Astrocyte (in vitro differentiated cells and primary cell): ENCODE results near the gene CACNA1A. TPM values are rescaled to one million over a fixed set of nuclear protein-coding genes. Genes with fewer than 3 reads are reported as not detected.

Experiments
- DNase-seq: peaks from one replicate; pipeline ENCODE4 v3.0.0-alpha.2; 2010; ENCODE audit warnings: low read depth
- FAIRE-seq: peaks from 2 replicates; lab custom pipeline; 2011; peaks lifted over from hg19 to GRCh38; lab: Jason Lieb, UNC
- H2AFZ ChIP-seq: 2 replicates; pipeline ENCODE4 v1.6.0; 2012; ENCODE audit warnings: low read depth, low read length, inconsistent platforms
- H3K27ac ChIP-seq: 2 replicates; pipeline ENCODE4 v1.5.1; 2011; ENCODE audit warnings: low read depth, low read length, inconsistent platforms
- H3K27me3 ChIP-seq: 2 replicates; pipeline ENCODE4 v1.6.0; 2011; ENCODE audit warnings: low read length, inconsistent platforms; ENCODE audit not compliant: insufficient read depth
- H3K36me3 ChIP-seq: 2 replicates; pipeline ENCODE4 v1.5.1; 2011; ENCODE audit warnings: low read length, inconsistent platforms; ENCODE audit not compliant: insufficient read depth
- H3K4me1 ChIP-seq: 2 replicates; pipeline ENCODE4 v1.5.1; 2011; ENCODE audit warnings: low read length, inconsistent platforms; ENCODE audit not compliant: insufficient read depth
- H3K4me2 ChIP-seq: 2 replicates; pipeline ENCODE4 v1.6.0; 2012; ENCODE audit warnings: low read length, inconsistent platforms
- H3K4me3 ChIP-seq: 2 replicates; pipeline ENCODE4 v1.5.1; 2011; ENCODE audit warnings: low read depth, mild to moderate bottlenecking, low read length, inconsistent platforms; ENCODE audit not compliant: insufficient read depth
- H3K79me2 ChIP-seq: 2 replicates; pipeline ENCODE4 v1.6.0; 2012; ENCODE audit warnings: mild to moderate bottlenecking, low read length, inconsistent platforms; ENCODE audit not compliant: insufficient read depth
- H3K9ac ChIP-seq: 2 replicates; pipeline ENCODE4 v1.6.0; 2012; ENCODE audit warnings: mild to moderate bottlenecking, low read length, inconsistent platforms
- H3K9me3 ChIP-seq: 2 replicates; pipeline ENCODE4 v1.5.1; 2012; ENCODE audit warnings: low read depth, mild to moderate bottlenecking, low read length, inconsistent platforms; ENCODE audit not compliant: insufficient read depth
- H4K20me1 ChIP-seq: 2 replicates; pipeline ENCODE4 v1.6.0; 2012; ENCODE audit warnings: low read length, inconsistent platforms; ENCODE audit not compliant: insufficient read depth
- H3K27ac Mint-ChIP-seq: one replicate; pipeline ENCODE4 v1.8.0; 2021; ENCODE audit warnings: mild to moderate bottlenecking, mixed read lengths; ENCODE audit not compliant: unreplicated experiment
- H3K27me3 Mint-ChIP-seq: one replicate; pipeline ENCODE4 v1.8.0; 2021; ENCODE audit warnings: low read depth, mixed read lengths; ENCODE audit not compliant: unreplicated experiment
- H3K36me3 Mint-ChIP-seq: one replicate; pipeline ENCODE4 v1.8.0; 2021; ENCODE audit warnings: low read depth, mixed read lengths; ENCODE audit not compliant: unreplicated experiment
- H3K4me1 Mint-ChIP-seq: one replicate; pipeline ENCODE4 v1.8.0; 2021; ENCODE audit warnings: low read depth, mixed read lengths; ENCODE audit not compliant: unreplicated experiment
- H3K4me3 Mint-ChIP-seq: one replicate; pipeline ENCODE4 v1.8.0; 2021; ENCODE audit warnings: mild to moderate bottlenecking, moderate library complexity, mixed read lengths; ENCODE audit not compliant: unreplicated experiment
- H3K9me3 Mint-ChIP-seq: one replicate; pipeline ENCODE4 v1.8.0; 2021; ENCODE audit warnings: mild to moderate bottlenecking, mixed read lengths; ENCODE audit not compliant: unreplicated experiment
- EZH2 ChIP-seq: IDR thresholded peaks from 2 replicates; pipeline ENCODE4 v1.6.1; 2012; ENCODE audit warnings: mild to moderate bottlenecking, low read length, inconsistent platforms; ENCODE audit not compliant: insufficient read depth
- total RNA-seq: library from RNA; stranded (reverse); gene quantifications from 2 replicates; pipeline ENCODE4 v1.2.1, GENCODE V29; 2021
- TF ChIP-seq, protein P1 (sequence below): IDR thresholded peaks from 2 replicates; pipeline ENCODE4 v1.5.1; 2011; ENCODE audit warnings: low read depth, mild to moderate bottlenecking, inconsistent platforms, low read length, moderate library complexity; ENCODE audit not compliant: insufficient read depth

The CACNA1A gene
- total RNA-seq, 1 donor from 2014 or later = 9.4 TPM

DNA sequence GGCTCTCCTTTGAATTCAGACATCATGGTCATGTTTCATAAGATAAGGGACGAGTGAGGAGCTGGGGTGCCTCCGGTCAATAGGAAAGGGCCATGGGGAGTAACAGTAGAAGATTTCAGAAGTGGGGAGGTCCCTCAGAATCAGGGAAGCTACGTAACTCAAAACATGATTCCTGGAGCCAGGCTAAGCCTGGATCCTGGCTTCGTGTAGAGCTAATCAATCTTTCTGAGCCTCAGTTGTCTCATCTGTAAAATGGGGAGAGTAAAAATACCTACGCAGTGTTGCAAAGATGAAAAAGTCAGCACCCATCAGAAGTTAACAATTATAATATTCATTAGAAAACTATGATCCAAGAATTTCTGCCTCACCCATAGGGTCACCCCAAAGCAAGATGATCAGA, 106.5 kb downstream of the CACNA1A start:
- no peaks in the 10 kb centered on the region for H3K27me3 ChIP-seq
- Mint-ChIP-seq H3K36me3 (no peaks in the 10 kb centered on the region), H3K4me1 (peaks cover 19% of the 10 kb centered on the region), H3K4me3 (no peak overlapping the region), H3K27me3 (no peaks in the 10 kb centered on the region), H3K9me3 (peaks cover 2% of the 10 kb centered on the region), H3K27ac (peak overlapping the region; percentile 84)
- H3K36me3 ChIP-seq = no peaks in the 10 kb centered on the region
- peak overlapping the region; percentile 44 for H2AFZ ChIP-seq
- peak overlapping the region; percentile 92 for H3K27ac ChIP-seq
- peak overlapping the region; percentile 77 for H3K4me2 ChIP-seq
- DNase-seq (no peak), FAIRE-seq (no peak)
- no peaks in the 10 kb centered on the region for H3K79me2 ChIP-seq
- peaks cover 25% of the 10 kb centered on the region for H3K4me1 ChIP-seq
- no peaks in the 10 kb centered on the region for H3K9me3 ChIP-seq
- H3K9ac ChIP-seq = peak overlapping the region; percentile 50
- H3K4me3 ChIP-seq = no peak overlapping the region
- H4K20me1 ChIP-seq = no peaks in the 10 kb centered on the region
- TF ChIP-seq EZH2 = no peak
- TF ChIP-seq, protein P1, sequence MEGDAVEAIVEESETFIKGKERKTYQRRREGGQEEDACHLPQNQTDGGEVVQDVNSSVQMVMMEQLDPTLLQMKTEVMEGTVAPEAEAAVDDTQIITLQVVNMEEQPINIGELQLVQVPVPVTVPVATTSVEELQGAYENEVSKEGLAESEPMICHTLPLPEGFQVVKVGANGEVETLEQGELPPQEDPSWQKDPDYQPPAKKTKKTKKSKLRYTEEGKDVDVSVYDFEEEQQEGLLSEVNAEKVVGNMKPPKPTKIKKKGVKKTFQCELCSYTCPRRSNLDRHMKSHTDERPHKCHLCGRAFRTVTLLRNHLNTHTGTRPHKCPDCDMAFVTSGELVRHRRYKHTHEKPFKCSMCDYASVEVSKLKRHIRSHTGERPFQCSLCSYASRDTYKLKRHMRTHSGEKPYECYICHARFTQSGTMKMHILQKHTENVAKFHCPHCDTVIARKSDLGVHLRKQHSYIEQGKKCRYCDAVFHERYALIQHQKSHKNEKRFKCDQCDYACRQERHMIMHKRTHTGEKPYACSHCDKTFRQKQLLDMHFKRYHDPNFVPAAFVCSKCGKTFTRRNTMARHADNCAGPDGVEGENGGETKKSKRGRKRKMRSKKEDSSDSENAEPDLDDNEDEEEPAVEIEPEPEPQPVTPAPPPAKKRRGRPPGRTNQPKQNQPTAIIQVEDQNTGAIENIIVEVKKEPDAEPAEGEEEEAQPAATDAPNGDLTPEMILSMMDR = no peak

DNA sequence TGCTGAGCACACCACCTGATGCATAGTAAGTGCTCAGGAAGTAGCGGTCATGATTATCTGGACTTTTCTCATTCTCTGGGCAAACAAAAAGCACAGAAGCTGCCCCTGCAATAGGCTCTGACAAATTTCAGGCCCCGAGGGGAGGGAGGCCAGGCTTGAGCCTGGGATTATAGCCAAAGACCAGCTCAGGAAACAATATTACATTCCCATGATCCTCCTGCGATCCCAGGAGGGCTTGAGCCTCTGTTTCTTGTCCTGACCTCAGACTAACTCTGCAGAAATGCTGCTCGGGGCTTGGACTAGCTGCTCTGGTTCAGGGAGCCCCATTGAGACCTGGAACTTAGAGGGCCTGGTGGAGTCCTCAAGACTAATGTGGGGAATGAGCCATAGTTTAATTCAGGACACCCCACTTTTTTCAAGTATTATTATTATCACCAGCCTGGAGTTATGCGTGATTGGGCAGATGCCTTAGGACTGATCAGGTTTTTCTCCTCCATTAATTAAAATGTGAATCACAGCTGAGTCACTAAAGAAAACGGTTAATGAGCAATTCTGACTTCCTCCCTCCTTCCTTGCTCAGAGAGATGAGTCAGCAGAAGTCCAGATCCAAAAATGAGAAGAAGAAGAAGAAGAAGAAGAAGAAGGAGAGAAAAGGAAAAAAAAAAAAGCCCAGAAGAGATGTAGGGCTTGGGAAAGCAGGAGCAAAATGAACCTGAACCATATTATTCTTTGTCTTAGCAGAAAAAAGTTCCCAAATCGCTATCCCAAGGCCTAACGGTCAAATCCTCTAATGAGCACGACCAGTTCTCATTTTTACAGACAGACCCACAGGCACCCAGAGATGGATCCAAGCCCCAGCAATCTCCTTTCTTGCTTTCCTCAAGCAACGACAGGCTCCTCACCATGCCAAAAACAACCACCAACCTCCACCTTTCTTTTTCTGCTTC, 107.2 kb downstream of the CACNA1A start:
- no peaks in the 10 kb centered on the region for H3K27me3 Mint-ChIP-seq

More for the DNA sequence above, 107.2 kb downstream of the CACNA1A start:
- H3K9me3 Mint-ChIP-seq = peaks cover 2% of the 10 kb centered on the region
- Histone ChIP-seq H4K20me1 (no peaks in the 10 kb centered on the region), H3K4me2 (peak overlapping the region; percentile 77), H3K4me3 (no peak overlapping the region), H2AFZ (peak overlapping the region; percentile 61), H3K36me3 (no peaks in the 10 kb centered on the region), H3K79me2 (no peaks in the 10 kb centered on the region), H3K9ac (peak overlapping the region; percentile 66), H3K4me1 (peaks cover 25% of the 10 kb centered on the region), H3K27ac (peak overlapping the region; percentile 92), H3K27me3 (no peaks in the 10 kb centered on the region), H3K9me3 (no peaks in the 10 kb centered on the region)
- H3K4me3 Mint-ChIP-seq = no peak overlapping the region
- H3K36me3 Mint-ChIP-seq = no peaks in the 10 kb centered on the region
- DNase-seq = peak; percentile 83
- no peak for TF ChIP-seq EZH2
- TF ChIP-seq, protein P1 = no peak
- H3K27ac Mint-ChIP-seq = peak overlapping the region; percentile 84
- FAIRE-seq = peak; percentile 82
- H3K4me1 Mint-ChIP-seq = peaks cover 19% of the 10 kb centered on the region
